ENCODE data around the gene OTULINL. TPM values are rescaled to one million over a fixed set of nuclear protein-coding genes. Genes with fewer than 3 reads are reported as not detected.

OTULINL gene
- polyA plus RNA-seq, 1 experiment: 2.6 TPM

DNA sequence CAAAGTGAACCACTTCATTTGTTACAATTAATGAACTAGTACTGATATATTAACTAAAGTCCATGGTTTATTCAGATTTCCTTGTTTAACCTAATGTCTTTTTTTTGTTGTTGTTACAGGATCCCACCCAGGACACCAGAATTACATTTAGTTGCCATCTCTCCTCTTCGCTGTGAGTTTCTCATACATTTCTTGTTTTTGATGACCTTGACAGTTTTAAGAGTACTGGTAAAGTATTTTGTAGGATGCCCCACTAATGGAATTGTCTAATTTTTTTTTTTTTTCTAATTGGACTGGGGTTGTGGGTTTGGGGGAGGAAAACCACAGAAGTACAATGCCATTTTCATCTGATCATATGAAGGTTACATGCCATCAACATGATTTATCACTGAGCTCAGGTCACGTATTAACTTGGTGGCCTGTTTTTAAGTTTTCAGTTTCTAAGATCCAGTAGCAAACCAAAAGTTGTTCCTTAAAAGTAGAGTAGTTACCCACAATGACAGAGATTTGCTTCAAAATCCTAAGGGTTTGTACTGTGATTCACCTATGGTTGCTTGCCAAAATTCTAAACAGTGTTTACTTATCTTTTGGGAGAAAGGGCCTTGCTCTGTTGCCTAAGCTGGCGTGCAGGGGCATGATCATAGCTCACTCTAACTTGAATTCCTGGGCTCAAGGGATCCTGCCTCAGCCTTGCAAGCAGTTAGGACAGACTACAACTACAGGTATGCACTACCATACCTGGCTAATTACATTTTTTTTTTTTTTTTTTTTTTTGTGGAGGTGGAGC, 78.4 kb downstream of the OTULINL start:
- Histone ChIP-seq H3K27me3 (ENCODE audit: control insufficient read depth, insufficient read depth, low read length) (peaks cover 1% of the 10 kb centered on the region; the same call in 1 of the 2 replicates), H3K36me3 (ENCODE audit: control insufficient read depth, insufficient read depth, low read length) (no peaks in the 10 kb centered on the region), H3K4me3 (ENCODE audit: low read depth, low read length) (no peak overlapping the region)
- peak; percentile 32 for DNase-seq (ENCODE audit: low read depth)
- POLR2A ChIA-PET: interaction anchor here (0.7 kb wide), 1 partner anchor 541 kb away, joined by 10 read pairs; no protein-coding TSS in a partner anchor
- CTCF ChIA-PET: interaction anchor here (0.9 kb wide), 1 partner anchor 12 kb away, joined by 6 read pairs; no protein-coding TSS in a partner anchor
- TF ChIP-seq, protein P1, sequence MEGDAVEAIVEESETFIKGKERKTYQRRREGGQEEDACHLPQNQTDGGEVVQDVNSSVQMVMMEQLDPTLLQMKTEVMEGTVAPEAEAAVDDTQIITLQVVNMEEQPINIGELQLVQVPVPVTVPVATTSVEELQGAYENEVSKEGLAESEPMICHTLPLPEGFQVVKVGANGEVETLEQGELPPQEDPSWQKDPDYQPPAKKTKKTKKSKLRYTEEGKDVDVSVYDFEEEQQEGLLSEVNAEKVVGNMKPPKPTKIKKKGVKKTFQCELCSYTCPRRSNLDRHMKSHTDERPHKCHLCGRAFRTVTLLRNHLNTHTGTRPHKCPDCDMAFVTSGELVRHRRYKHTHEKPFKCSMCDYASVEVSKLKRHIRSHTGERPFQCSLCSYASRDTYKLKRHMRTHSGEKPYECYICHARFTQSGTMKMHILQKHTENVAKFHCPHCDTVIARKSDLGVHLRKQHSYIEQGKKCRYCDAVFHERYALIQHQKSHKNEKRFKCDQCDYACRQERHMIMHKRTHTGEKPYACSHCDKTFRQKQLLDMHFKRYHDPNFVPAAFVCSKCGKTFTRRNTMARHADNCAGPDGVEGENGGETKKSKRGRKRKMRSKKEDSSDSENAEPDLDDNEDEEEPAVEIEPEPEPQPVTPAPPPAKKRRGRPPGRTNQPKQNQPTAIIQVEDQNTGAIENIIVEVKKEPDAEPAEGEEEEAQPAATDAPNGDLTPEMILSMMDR (IDR thresholded peaks at IDR 0.05; ENCODE audit: insufficient read depth, low read depth, low read length): no peak

DNA sequence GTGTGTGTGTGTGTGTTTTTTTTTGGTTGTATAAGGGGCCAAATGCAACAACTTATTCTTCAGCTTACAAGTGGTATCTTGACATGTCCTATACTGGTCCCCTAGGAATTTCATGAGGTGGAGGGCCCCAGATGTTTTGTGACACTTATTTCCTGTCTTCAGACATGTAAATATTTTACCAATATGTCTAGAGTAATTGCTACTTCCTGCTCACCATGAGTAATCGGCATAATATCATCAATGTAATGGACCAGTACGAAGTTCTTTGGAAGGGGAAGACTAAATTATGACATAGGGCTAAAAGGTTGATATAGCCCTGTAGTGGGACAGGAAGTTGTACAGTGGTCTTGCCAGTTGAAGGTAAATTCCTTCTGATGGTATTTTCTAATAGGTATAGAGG, 79.2 kb downstream of the OTULINL start:
- POLR2A ChIA-PET: no interaction called here
- DNase-seq (ENCODE audit: low read depth): no peak

More for the DNA sequence above, 79.2 kb downstream of the OTULINL start:
- CTCF ChIA-PET: interaction anchor here (0.9 kb wide), 1 partner anchor 12 kb away, joined by 6 read pairs; no protein-coding TSS in a partner anchor
- TF ChIP-seq, protein P1 (IDR thresholded peaks at IDR 0.05; ENCODE audit: insufficient read depth, low read depth, low read length): no peak
- no peaks in the 10 kb centered on the region for H3K36me3 ChIP-seq (ENCODE audit: control insufficient read depth, insufficient read depth, low read length)
- H3K27me3 ChIP-seq (ENCODE audit: control insufficient read depth, insufficient read depth, low read length): no peaks in the 10 kb centered on the region
- H3K4me3 ChIP-seq (ENCODE audit: low read depth, low read length): no peak overlapping the region

Other genes starting within 250 kb of the OTULINL start
- 8.5 and 10.1 TPM in 2 replicates for gene OTULIN, start 82.9 kb downstream of the OTULINL start, polyA plus RNA-seq (2011; rRNA removed)

All from BJ (cell line).